Neural progenitor cell (in vitro differentiated cells): ENCODE data around the gene CCDC201.

Source experiments
- EZH2phosphoT487 ChIP-seq: fragments of 200-600 bp; sonication (generic); IDR thresholded peaks from 2 replicates; pipeline ENCODE4 v1.6.1; 2017; ENCODE audit warnings: antibody characterized with exemption
- TF ChIP-seq, protein P1 (sequence below): fragments of 200-600 bp; sonication (generic); IDR thresholded peaks from 2 replicates; pipeline ENCODE4 v1.5.1; 2017; ENCODE audit warnings: antibody characterized with exemption, mild to moderate bottlenecking

DNA sequence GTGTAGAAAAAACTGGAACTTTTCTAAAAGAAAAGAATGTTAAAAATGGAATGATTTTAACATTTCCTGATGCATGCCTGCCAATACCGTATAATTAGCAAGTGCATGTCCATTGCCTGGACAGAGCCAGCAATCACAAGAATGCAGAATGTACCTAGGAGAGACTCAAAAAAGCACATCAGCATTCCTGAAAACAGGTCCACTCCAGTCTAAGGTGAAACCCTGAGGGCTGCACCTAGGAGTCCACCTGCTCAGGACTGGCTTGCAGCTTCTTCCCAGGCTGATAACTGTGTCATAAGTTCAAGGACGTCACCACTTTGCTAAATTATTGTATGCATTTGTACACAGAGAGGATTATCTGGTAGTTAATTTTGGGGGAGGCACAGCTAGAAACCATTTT is 5.4 kb downstream of the CCDC201 start:
- TF ChIP-seq, protein P1, sequence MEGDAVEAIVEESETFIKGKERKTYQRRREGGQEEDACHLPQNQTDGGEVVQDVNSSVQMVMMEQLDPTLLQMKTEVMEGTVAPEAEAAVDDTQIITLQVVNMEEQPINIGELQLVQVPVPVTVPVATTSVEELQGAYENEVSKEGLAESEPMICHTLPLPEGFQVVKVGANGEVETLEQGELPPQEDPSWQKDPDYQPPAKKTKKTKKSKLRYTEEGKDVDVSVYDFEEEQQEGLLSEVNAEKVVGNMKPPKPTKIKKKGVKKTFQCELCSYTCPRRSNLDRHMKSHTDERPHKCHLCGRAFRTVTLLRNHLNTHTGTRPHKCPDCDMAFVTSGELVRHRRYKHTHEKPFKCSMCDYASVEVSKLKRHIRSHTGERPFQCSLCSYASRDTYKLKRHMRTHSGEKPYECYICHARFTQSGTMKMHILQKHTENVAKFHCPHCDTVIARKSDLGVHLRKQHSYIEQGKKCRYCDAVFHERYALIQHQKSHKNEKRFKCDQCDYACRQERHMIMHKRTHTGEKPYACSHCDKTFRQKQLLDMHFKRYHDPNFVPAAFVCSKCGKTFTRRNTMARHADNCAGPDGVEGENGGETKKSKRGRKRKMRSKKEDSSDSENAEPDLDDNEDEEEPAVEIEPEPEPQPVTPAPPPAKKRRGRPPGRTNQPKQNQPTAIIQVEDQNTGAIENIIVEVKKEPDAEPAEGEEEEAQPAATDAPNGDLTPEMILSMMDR: no peak
- no peak for TF ChIP-seq EZH2phosphoT487
